Smooth muscle cell (in vitro differentiated cells): ENCODE data around the gene C7orf25. TPM values are rescaled to one million over a fixed set of nuclear protein-coding genes. Genes with fewer than 3 reads are reported as not detected.

Experiments
- DNase-seq: peaks from one replicate; lab custom pipeline; 2025; ENCODE audit not compliant: unreplicated experiment; lab: John Stamatoyannopoulos, UW
- H2AFZ ChIP-seq: fragments of 200-600 bp; sonication (generic); 2 replicates; pipeline ENCODE4 v1.6.0; 2016; ENCODE audit warnings: antibody characterized with exemption, low read depth, mild to moderate bottlenecking
- H3F3A ChIP-seq: fragments of 200-600 bp; sonication (generic); 2 replicates; pipeline ENCODE4 v1.6.0; 2017; ENCODE audit warnings: antibody characterized with exemption, low read depth
- H3K27ac ChIP-seq: fragments of 200-600 bp; sonication (generic); 2 replicates; pipeline ENCODE4 v1.5.1; 2016; ENCODE audit warnings: low read depth, mild to moderate bottlenecking
- H3K27me3 ChIP-seq: fragments of 200-600 bp; sonication (generic); 2 replicates; pipeline ENCODE4 v1.6.1; 2016; ENCODE audit warnings: low read depth, mild to moderate bottlenecking
- H3K36me3 ChIP-seq: fragments of 200-600 bp; sonication (generic); 2 replicates; pipeline ENCODE4 v1.5.1; 2016; ENCODE audit warnings: low read depth
- H3K4me1 ChIP-seq: fragments of 200-600 bp; sonication (generic); 2 replicates; pipeline ENCODE4 v1.5.1; 2016; ENCODE audit warnings: low read depth
- H3K4me2 ChIP-seq: fragments of 200-600 bp; sonication (generic); 2 replicates; pipeline ENCODE4 v1.6.0; 2016; ENCODE audit warnings: mild to moderate bottlenecking
- H3K4me3 ChIP-seq: fragments of 200-600 bp; sonication (generic); 2 replicates; pipeline ENCODE4 v1.5.1; 2016; ENCODE audit warnings: mild to moderate bottlenecking
- H3K79me2 ChIP-seq: fragments of 200-600 bp; sonication (generic); 2 replicates; pipeline ENCODE4 v1.6.0; 2016; ENCODE audit warnings: low read depth, mild to moderate bottlenecking
- H3K9ac ChIP-seq: fragments of 200-600 bp; sonication (generic); 2 replicates; pipeline ENCODE4 v1.6.0; 2016; ENCODE audit warnings: low read depth
- H3K9me3 ChIP-seq: fragments of 200-600 bp; sonication (generic); replicated peaks from 2 replicates; pipeline ENCODE4 v1.5.1; 2016; ENCODE audit warnings: low read depth
- H4K20me1 ChIP-seq: fragments of 200-600 bp; sonication (generic); 2 replicates; pipeline ENCODE4 v1.6.0; 2016; ENCODE audit warnings: low read depth
- CTCF ChIP-seq: fragments of 200-600 bp; sonication (generic); IDR thresholded peaks from 2 replicates; pipeline ENCODE4 v1.5.1; 2017; ENCODE audit warnings: borderline replicate concordance, mild to moderate bottlenecking, antibody characterized with exemption; ENCODE audit not compliant: insufficient read depth, poor library complexity, severe bottlenecking
- WGBS: methylation state at CpG from one replicate; pipeline ENCODE4 v1.1.7; 2016; ENCODE audit warnings: low lambda C conversion rate; 5-methylcytosine and 5-hydroxymethylcytosine counted together
- polyA plus RNA-seq: library from polyadenylated mRNA; unstranded; fragments of >200 nt; fragmentation: Nextera tagmentation; extraction: Ambion mirVana; gene quantifications from 2 replicates; pipeline ENCODE4 v1.2.1, GENCODE V29; 2016
- total RNA-seq: library from RNA; depleted of rRNA; stranded (reverse); fragments of >200 nt; gene quantifications from 2 replicates; pipeline ENCODE4 v1.2.3, GENCODE V29; 2014

C7orf25 gene
- total and polyA plus RNA-seq, 2 experiments from 2014 or later = 2.2 to 7.4 TPM

GRCh38 chr7:42940985-42941847, 29.3 kb upstream of the C7orf25 start:
- no peaks in the 10 kb centered on the region for H3K36me3 ChIP-seq
- peak; percentile 33 for DNase-seq

GRCh38 chr7:42939457-42940240, 27.8 kb upstream of the C7orf25 start:
- H2AFZ ChIP-seq = no peak overlapping the region
- peaks cover 6% of the 10 kb centered on the region for H3K79me2 ChIP-seq
- H3K27me3 ChIP-seq = no peaks in the 10 kb centered on the region
- no peak for DNase-seq
- no peak overlapping the region for H3K4me3 ChIP-seq
- H4K20me1 ChIP-seq = peaks cover 2% of the 10 kb centered on the region
- TF ChIP-seq CTCF = no peak
- H3K27ac ChIP-seq = no peak overlapping the region
- 77% methylated on average over 4 of the region's 4 CpGs for WGBS
- H3K36me3 ChIP-seq = no peaks in the 10 kb centered on the region
- H3K4me2 ChIP-seq = no peak overlapping the region
- no peak overlapping the region for H3K9ac ChIP-seq
- H3K9me3 ChIP-seq = no peaks in the 10 kb centered on the region
- no peaks in the 10 kb centered on the region for H3K4me1 ChIP-seq
- H3F3A ChIP-seq = no peaks in the 10 kb centered on the region

More at GRCh38 chr7:42940985-42941847, 29.3 kb upstream of the C7orf25 start:
- H4K20me1 ChIP-seq = no peaks in the 10 kb centered on the region
- no peaks in the 10 kb centered on the region for H3F3A ChIP-seq
- H3K4me3 ChIP-seq = no peak overlapping the region
- H3K27ac ChIP-seq = no peak overlapping the region
- H3K4me2 ChIP-seq = no peak overlapping the region
- 47% methylated on average over 13 of the region's 13 CpGs for WGBS
- peak; percentile 91 for TF ChIP-seq CTCF
- no peaks in the 10 kb centered on the region for H3K9me3 ChIP-seq
- H3K27me3 ChIP-seq = no peaks in the 10 kb centered on the region
- no peaks in the 10 kb centered on the region for H3K79me2 ChIP-seq
- H2AFZ ChIP-seq = no peak overlapping the region
- no peak overlapping the region for H3K9ac ChIP-seq
- H3K4me1 ChIP-seq = no peaks in the 10 kb centered on the region

GRCh38 chr7:42935861-42936260, 24.0 kb upstream of the C7orf25 start:
- TF ChIP-seq CTCF = no peak
- no peak overlapping the region for H3K4me2 ChIP-seq
- WGBS = 96% methylated on average over 5 of the region's 5 CpGs
- peaks cover 9% of the 10 kb centered on the region for H3K4me1 ChIP-seq
- peaks cover 36% of the 10 kb centered on the region for H3K79me2 ChIP-seq
- H3K9ac ChIP-seq = no peak overlapping the region
- no peaks in the 10 kb centered on the region for H3K27me3 ChIP-seq
- H4K20me1 ChIP-seq = peaks cover 14% of the 10 kb centered on the region
- no peaks in the 10 kb centered on the region for H3K36me3 ChIP-seq
- H3K9me3 ChIP-seq = no peaks in the 10 kb centered on the region
- no peak overlapping the region for H3K4me3 ChIP-seq
- no peak for DNase-seq
- H3F3A ChIP-seq = no peaks in the 10 kb centered on the region
- H3K27ac ChIP-seq = no peak overlapping the region
- no peak overlapping the region for H2AFZ ChIP-seq
